ENCODE results near the gene TATDN2. TPM values are rescaled to one million over a fixed set of nuclear protein-coding genes. Genes with fewer than 3 reads are reported as not detected.
A peak's percentile ranks its signal among the peaks of the same experiment; 100 is the strongest.
"Not testable (repeated sequence)": the region's sequence is repeated elsewhere in the genome, so short reads cannot be mapped to it uniquely, and the experiment has no call there.

Gene TATDN2
- total and polyA plus RNA-seq, 2 experiments from 2014 or later = 4.8 to 19.1 TPM

DNA sequence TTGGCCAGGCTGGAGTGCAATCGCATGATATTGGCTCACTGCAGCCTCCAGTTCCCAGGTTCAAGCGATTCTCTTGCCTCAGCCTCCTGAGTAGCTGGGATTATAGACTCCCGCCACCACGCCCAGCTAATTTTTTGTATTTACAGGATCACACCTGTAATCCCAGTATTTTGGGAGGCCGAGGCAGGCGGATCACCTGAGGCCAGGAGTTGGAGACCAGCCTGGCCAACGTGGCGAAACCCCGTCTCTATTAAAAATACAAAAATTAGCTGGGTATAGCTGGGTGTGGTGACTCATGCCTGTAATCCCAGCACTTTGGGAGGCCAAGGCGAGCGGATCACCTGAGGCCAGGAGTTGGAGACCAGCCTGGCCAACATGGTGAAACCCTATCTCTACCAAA, 24.2 kb downstream of the TATDN2 start:
- H3K4me1 ChIP-seq (ENCODE audit: insufficient read depth); DNase-seq (ENCODE audit: low spot score); H3K27ac Mint-ChIP-seq; H3K27ac ChIP-seq (ENCODE audit: low read depth); H3K9me3 Mint-ChIP-seq; H3K27me3 Mint-ChIP-seq (ENCODE audit: insufficient read depth, low read depth, poor library complexity); H3K4me3 ChIP-seq; H3K9me2 ChIP-seq (ENCODE audit: insufficient read depth); H3F3A ChIP-seq (replicated peaks; ENCODE audit: low read depth); ATAC-seq; H3K4me3 Mint-ChIP-seq; H3K27me3 ChIP-seq (ENCODE audit: insufficient read depth); H2AFZ ChIP-seq; H3K4me2 ChIP-seq; H3K4me1 Mint-ChIP-seq: not testable (repeated sequence)
- H3K79me2 ChIP-seq (replicated peaks; ENCODE audit: insufficient read depth) = peaks cover 61% of the 10 kb centered on the region
- peaks cover 13% of the 10 kb centered on the region; the same call in 1 of the 2 replicates for H4K20me1 ChIP-seq (replicated peaks; ENCODE audit: insufficient read depth)
- H3K36me3 Mint-ChIP-seq (ENCODE audit: low read depth) = peaks cover 36% of the 10 kb centered on the region
- H3K36me3 ChIP-seq (ENCODE audit: insufficient read depth) = peaks cover 18% of the 10 kb centered on the region; the same call in 1 of the 2 replicates

DNA sequence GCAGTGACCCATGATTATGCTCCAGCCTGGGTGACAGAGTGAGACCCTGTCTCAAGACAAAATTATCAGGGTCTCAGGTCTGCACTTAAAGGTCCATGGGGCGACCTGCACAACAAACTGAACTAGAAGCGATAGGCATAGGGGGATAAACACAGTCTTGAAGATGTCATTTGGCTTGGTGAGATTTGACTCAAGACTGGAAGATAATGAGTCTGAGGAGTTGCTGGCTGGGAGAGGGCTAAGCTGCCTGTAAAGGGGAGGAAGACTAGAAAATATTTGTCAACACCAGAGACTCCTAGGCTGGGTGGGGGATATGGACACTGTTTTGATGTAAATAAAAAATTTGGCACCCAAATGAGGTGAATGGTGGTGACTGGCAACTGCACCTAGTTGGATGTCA, 24.7 kb downstream of the TATDN2 start:
- Histone ChIP-seq H3K4me3 (no peak overlapping the region), H3K4me2 (no peak overlapping the region), H3K4me1 (ENCODE audit: insufficient read depth) (no peaks in the 10 kb centered on the region), H3K27ac (ENCODE audit: low read depth) (no peak overlapping the region), H3K9me2 (ENCODE audit: insufficient read depth) (no peaks in the 10 kb centered on the region), H3F3A (replicated peaks; ENCODE audit: low read depth) (no peaks in the 10 kb centered on the region), H3K79me2 (replicated peaks; ENCODE audit: insufficient read depth) (peaks cover 56% of the 10 kb centered on the region), H3K27me3 (ENCODE audit: insufficient read depth) (no peaks in the 10 kb centered on the region), H3K36me3 (ENCODE audit: insufficient read depth) (peaks cover 18% of the 10 kb centered on the region; the same call in 1 of the 2 replicates), H4K20me1 (replicated peaks; ENCODE audit: insufficient read depth) (peaks cover 13% of the 10 kb centered on the region; the same call in 1 of the 2 replicates), H2AFZ (no peak overlapping the region)
- DNase-seq (ENCODE audit: low spot score) = no peak
- no peak for ATAC-seq
- no peak overlapping the region for H3K4me3 Mint-ChIP-seq
- no peaks in the 10 kb centered on the region for H3K27me3 Mint-ChIP-seq (ENCODE audit: insufficient read depth, low read depth, poor library complexity)
- H3K27ac Mint-ChIP-seq = peak overlapping the region; percentile 59; the same call in 1 of the 2 replicates
- H3K36me3 Mint-ChIP-seq (ENCODE audit: low read depth) = peaks cover 41% of the 10 kb centered on the region
- no peaks in the 10 kb centered on the region for H3K9me3 Mint-ChIP-seq
- no peaks in the 10 kb centered on the region; the same call in 2 of the 3 replicates for H3K4me1 Mint-ChIP-seq
- TF ChIP-seq ETS1 (IDR thresholded peaks at IDR 0.05) = no peak
- no peak for TF ChIP-seq EZH2 (IDR thresholded peaks at IDR 0.05; ENCODE audit: low read depth, unreplicated experiment)
- TF ChIP-seq JUNB (IDR thresholded peaks at IDR 0.05; ENCODE audit: unreplicated experiment) = no peak
- TF ChIP-seq CTCF (conservative IDR thresholded peaks at IDR 0.05; ENCODE audit: low read depth in 2 of 2) = no peak
- TF ChIP-seq STAT1 (IDR thresholded peaks at IDR 0.05; ENCODE audit: unreplicated experiment) = no peak
- no peak for TF ChIP-seq ZNF462 (CRISPR knock-in tag; IDR thresholded peaks at IDR 0.05)
- no peak for TF ChIP-seq CREB1 (CRISPR knock-in tag; IDR thresholded peaks at IDR 0.05; ENCODE audit: low read depth)
- no peak for TF ChIP-seq EZH2phosphoT487 (IDR thresholded peaks at IDR 0.05; ENCODE audit: unreplicated experiment)
- no peak for TF ChIP-seq ZNF114 (CRISPR knock-in tag; IDR thresholded peaks at IDR 0.05)
- TF ChIP-seq NANOG (IDR thresholded peaks at IDR 0.05; ENCODE audit: borderline replicate concordance) = no peak

Data from GM23338 (cell line).